K562 (cell line): ENCODE measurements around the gene CD101. TPM values are rescaled to one million over a fixed set of nuclear protein-coding genes. Genes with fewer than 3 reads are reported as not detected.
A peak's percentile ranks its signal among the peaks of the same experiment; 100 is the strongest.

Experiments
- ATAC-seq: fragments of 200-7000 bp; cut with Tn5 transposase; 3 replicates; pipeline ENCODE4 v1.9.1; 2020; ENCODE audit warnings: moderate library complexity
- BruUV-seq: library from RNA; stranded (reverse); fragments of 400-500 nt; replicated peaks from 2 replicates; lab custom pipeline; 2021; lab: Mats Ljungman, UMichigan
- CTCF ChIA-PET: fragments of 300-600 bp; formaldehyde crosslinking; extraction: SDS; loops from one replicate; lab custom pipeline; 2021; ENCODE audit warnings: low intra/inter-chr PET ratio; lab: Yijun Ruan, JAX
- POLR2A ChIA-PET: fragments of 300-600, 350-650 bp; sonication (Branson Sonifier 250); formaldehyde crosslinking; extraction: SDS; loops from one replicate; lab custom pipeline; 2021; ENCODE audit warnings: antibody characterized with exemption, inconsistent platforms; lab: Yijun Ruan, JAX
- DNase-seq, 4 experiments: peaks; one replicate each; pipeline versions ENCODE4 v3.0.0 to v3.0.0-alpha.2; 2011 to 2018; ENCODE audit warnings: low spot score in 3 of 4, mixed read lengths in 3 of 4; ENCODE audit errors: extremely low read depth in 1 of 4
- FAIRE-seq: peaks from 2 replicates; lab custom pipeline; 2011; peaks lifted over from hg19 to GRCh38; lab: Jason Lieb, UNC
- H2AFZ ChIP-seq: 2 replicates; pipeline ENCODE4 v1.6.0; 2011; ENCODE audit warnings: low read depth, low read length, control low read depth, inconsistent platforms
- H3K27ac ChIP-seq: fragments of 200-600 bp; 3 replicates; pipeline ENCODE4 v1.8.0; 2011; ENCODE audit warnings: low read depth, mild to moderate bottlenecking, control low read depth, inconsistent platforms, low read length, moderate library complexity, mixed read lengths; ENCODE audit errors: extremely low read depth
- H3K27me3 ChIP-seq, 2 experiments: fragments of 300-600 bp in 1 of 2; 2 replicates in 1 of 2; 3 replicates in 1 of 2; pipeline versions ENCODE4 v1.6.0 to v1.8.0; 2011; ENCODE audit warnings: inconsistent platforms in 2 of 2, low read length in 2 of 2, mild to moderate bottlenecking in 1 of 2, mixed read lengths in 1 of 2, moderate library complexity in 1 of 2; ENCODE audit not compliant: control insufficient read depth in 2 of 2, insufficient read depth in 2 of 2
- H3K36me3 ChIP-seq: fragments of 300-600 bp; 3 replicates; pipeline ENCODE4 v1.8.0; 2011; ENCODE audit warnings: mild to moderate bottlenecking, low read length, inconsistent platforms; ENCODE audit not compliant: control insufficient read depth, insufficient read depth
- H3K4me1 ChIP-seq, 2 experiments: fragments of 200-600 bp in 1 of 2; replicated peaks in 1 of 2; 2 replicates in 1 of 2; 3 replicates in 1 of 2; pipeline versions ENCODE4 v1.5.1 to v1.8.0; 2011; ENCODE audit warnings: inconsistent platforms in 2 of 2, low read length in 2 of 2, mild to moderate bottlenecking in 1 of 2, mixed read lengths in 1 of 2, moderate library complexity in 1 of 2; ENCODE audit not compliant: control insufficient read depth in 2 of 2, insufficient read depth in 2 of 2
- H3K4me2 ChIP-seq: 2 replicates; pipeline ENCODE4 v1.6.1; 2011; ENCODE audit warnings: low read length, control low read depth, inconsistent platforms, mixed read lengths; ENCODE audit not compliant: insufficient read depth
- H3K4me3 ChIP-seq: fragments of 200-600 bp; sonication (generic), shearing (Covaris generic); 2 replicates; pipeline ENCODE4 v1.5.1; 2016; ENCODE audit warnings: control low read depth, inconsistent platforms
- H3K79me2 ChIP-seq: fragments of 200-600 bp; 3 replicates; pipeline ENCODE4 v1.8.0; 2011; ENCODE audit warnings: low read length, inconsistent platforms; ENCODE audit not compliant: control insufficient read depth, insufficient read depth
- H3K9ac ChIP-seq, 2 experiments: 2 replicates each; pipeline versions ENCODE4 v1.6.0 to v1.6.1; 2011; ENCODE audit warnings: low read depth in 2 of 2, low read length in 2 of 2, control low read depth in 1 of 2, inconsistent platforms in 1 of 2, mild to moderate bottlenecking in 1 of 2, mixed read lengths in 1 of 2; ENCODE audit not compliant: insufficient read depth in 1 of 2
- H3K9me1 ChIP-seq: one replicate; pipeline ENCODE4 v1.6.0; 2011; ENCODE audit warnings: inconsistent platforms, mild to moderate bottlenecking, low read length, moderate library complexity; ENCODE audit not compliant: control insufficient read depth, insufficient read depth
- H3K9me3 ChIP-seq: replicated peaks from 2 replicates; pipeline ENCODE4 v1.5.1; 2011; ENCODE audit warnings: low read depth, low read length, inconsistent platforms; ENCODE audit not compliant: control insufficient read depth, insufficient read depth
- H4K20me1 ChIP-seq: replicated peaks from 2 replicates; pipeline ENCODE4 v1.6.1; 2011; ENCODE audit warnings: low read length, inconsistent platforms, mixed read lengths; ENCODE audit not compliant: control insufficient read depth, insufficient read depth
- CAMTA2 ChIP-seq: fragments of 250-450 bp; sonication (Bioruptor Pico); conservative IDR thresholded peaks from 2 replicates; pipeline ENCODE4 v1.5.1; 2022
- CHD4 ChIP-seq: fragments of 200-600 bp; sonication (generic); IDR thresholded peaks from 3 replicates; pipeline ENCODE4 v1.6.1; 2012; ENCODE audit warnings: low read depth, mild to moderate bottlenecking, mixed read lengths, low read length, inconsistent platforms; ENCODE audit not compliant: insufficient read depth, insufficient replicate concordance, poor library complexity, severe bottlenecking
- FOSL1 ChIP-seq: fragments of 200-800 bp; sonication (Bioruptor generic); conservative IDR thresholded peaks from 2 replicates; pipeline ENCODE4 v1.6.1; 2016; ENCODE audit warnings: missing genetic modification characterization, missing compliant biosample characterization
- GATA2 ChIP-seq: sonication (generic); formaldehyde crosslinking; IDR thresholded peaks from 2 replicates; pipeline ENCODE4 v1.4.0; 2020; ENCODE audit warnings: mild to moderate bottlenecking, missing genetic modification reagents
- ILF3 ChIP-seq: fragments of 450-650 bp; IDR thresholded peaks from 2 replicates; pipeline ENCODE4 v1.6.1; 2018; ENCODE audit warnings: antibody characterized with exemption, mild to moderate bottlenecking, moderate library complexity, borderline replicate concordance
- JUND ChIP-seq, 2 experiments: IDR thresholded peaks; 2 replicates in 1 of 2; 3 replicates in 1 of 2; pipeline ENCODE4 v1.6.1; 2011; ENCODE audit warnings: borderline replicate concordance in 2 of 2, low read depth in 2 of 2, low read length in 2 of 2, improper control_type of control experiment in 1 of 2, missing biosample characterization in 1 of 2, missing genetic modification characterization in 1 of 2, missing genetic modification reagents in 1 of 2
- NCOA1 ChIP-seq: fragments of 450-650 bp; IDR thresholded peaks from 2 replicates; pipeline ENCODE4 v1.6.1; 2016; ENCODE audit warnings: low read depth
- NFE2 ChIP-seq: IDR thresholded peaks from 2 replicates; pipeline ENCODE4 v1.6.1; 2014; ENCODE audit warnings: antibody characterized with exemption, low read depth
- NONO ChIP-seq, 2 experiments: fragments of 200-400 bp in 1 of 2; fragments of 450-650 bp in 1 of 2; formaldehyde crosslinking in 1 of 2; IDR thresholded peaks; 2 replicates each; pipeline ENCODE4 v1.6.1; 2017; ENCODE audit warnings: low read depth in 2 of 2, mild to moderate bottlenecking in 2 of 2, moderate library complexity in 2 of 2, low read length in 1 of 2
- STAG1 ChIP-seq: sonication (generic); formaldehyde crosslinking; IDR thresholded peaks from 2 replicates; pipeline ENCODE4 v1.5.0; 2020; ENCODE audit warnings: missing genetic modification reagents, borderline replicate concordance
- ZFX ChIP-seq: sonication (generic); formaldehyde crosslinking; IDR thresholded peaks from 2 replicates; pipeline ENCODE4 v1.8.0; 2022; ENCODE audit warnings: mild to moderate bottlenecking, missing genetic modification reagents, moderate library complexity
- ZNF778 ChIP-seq: fragments of 450-650 bp; formaldehyde crosslinking; IDR thresholded peaks from 2 replicates; pipeline ENCODE4 v1.4.0; 2020; ENCODE audit warnings: mild to moderate bottlenecking, moderate library complexity
- ZSCAN32 ChIP-seq: fragments of 450-650 bp; formaldehyde crosslinking; IDR thresholded peaks from 2 replicates; pipeline ENCODE4 v1.4.0; 2020; ENCODE audit warnings: mild to moderate bottlenecking, moderate library complexity
- WGBS: fragments of 100-300 bp; shearing (Covaris generic); methylation state at CpG from one replicate; pipeline ENCODE4 v1.1.6; 2016; ENCODE audit warnings: low coverage, mixed read lengths; ENCODE audit not compliant: insufficient coverage; ENCODE audit errors: missing lambda C conversion rate; 5-methylcytosine and 5-hydroxymethylcytosine counted together
- in situ Hi-C: fragments of 300-500 bp; cut with MboI; formaldehyde crosslinking; loops from 4 replicates; pipeline ENCODE4 v1.15.0; 2018; ENCODE audit warnings: inconsistent platforms, mixed read lengths
- intact Hi-C: fragments of 100-400 bp; cut with micrococcal nuclease; formaldehyde crosslinking; loops from 2 replicates; pipeline ENCODE4 v1.14.2; 2022
- polyA plus RNA-seq, 8 experiments: library from polyadenylated mRNA; depleted of rRNA in 4 of 8; stranded (reverse) in 5 of 8; unstranded in 3 of 8; fragments of >200 nt; fragmentation: Nextera tagmentation in 2 of 8; fragmentation: Illumina TruSeq in 1 of 8; extraction: Ambion mirVana in 2 of 8; extraction: Trizol in 1 of 8; gene quantifications; 2 replicates each; pipeline versions ENCODE4 v1.2.1 to v1.2.3, GENCODE V29; 2011 to 2014; ENCODE audit warnings: inconsistent platforms in 1 of 8, missing spikeins in 1 of 8
- total RNA-seq, 7 experiments: library from RNA; depleted of rRNA in 6 of 7; stranded (reverse); fragments of >200 nt in 6 of 7; fragmentation: Illumina TruSeq in 2 of 7; extraction: Trizol in 2 of 7; gene quantifications; 2 replicates each; pipeline versions ENCODE4 v1.2.1 to v1.2.3, GENCODE V29; 2011 to 2021; ENCODE audit warnings: low replicate concordance in 1 of 7
- TF ChIP-seq, protein P1 (sequence below): IDR thresholded peaks from 2 replicates; pipeline ENCODE4 v1.6.1; 2016; ENCODE audit warnings: missing genetic modification characterization, missing compliant biosample characterization

Gene CD101
- total and polyA plus RNA-seq, 9 of the 15 experiments (the other 6 are each of a cell fraction or from before 2014, with no cell fraction given), result 0.04 to 1.1 (median 0.20) TPM

DNA sequence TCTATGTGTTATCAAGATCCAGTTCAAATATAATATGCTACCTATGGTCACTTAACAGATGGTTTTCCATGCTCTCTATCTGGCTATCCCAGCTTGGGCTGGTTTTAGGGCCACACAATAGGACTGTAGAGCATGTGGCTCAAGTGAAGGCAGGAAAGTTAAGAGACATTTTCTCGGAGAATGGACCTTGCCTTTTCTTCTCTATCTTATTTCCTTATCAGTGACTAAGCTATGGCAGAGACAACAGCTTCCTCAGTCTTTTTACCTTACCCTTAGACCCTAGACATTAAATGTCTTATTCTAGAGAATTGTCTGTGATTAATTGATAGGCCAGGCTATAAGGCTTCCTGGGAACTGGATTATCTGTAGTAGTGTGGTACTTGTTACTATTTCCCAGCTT is 28.1 kb downstream of the CD101 start:
- in situ Hi-C loops (no loop called here), intact Hi-C loops (no loop called here)
- Histone ChIP-seq H3K4me3 (no peak overlapping the region), H3K27me3 (peaks cover 6 to 21% of the 10 kb centered on the region in 2 experiments), H2AFZ (no peak overlapping the region), H3K9ac (no peak overlapping the region), H3K27ac (no peak overlapping the region), H4K20me1 (no peaks in the 10 kb centered on the region), H3K4me2 (no peak overlapping the region), H3K9me3 (no peaks in the 10 kb centered on the region), H3K36me3 (no peaks in the 10 kb centered on the region), H3K9me1 (no peaks in the 10 kb centered on the region), H3K4me1 (peaks cover 0 to 4% of the 10 kb centered on the region in 2 experiments; a peak in 1 of 5 replicates), H3K79me2 (no peaks in the 10 kb centered on the region)
- FAIRE-seq (no peak), DNase-seq (no peak), ATAC-seq (peak; percentile 30; the same call in 1 of the 3 replicates)
- ChIA-PET POLR2A (interaction anchor here (0.5 to 1.5 kb wide), 3 partner anchors 9 to 255 kb away, joined by 3 read pairs; no protein-coding TSS in a partner anchor), CTCF (no interaction called here)
- no TSS peak for BruUV-seq
- no peak for TF ChIP-seq NCOA1
- TF ChIP-seq GATA2 (CRISPR knock-in tag), result peak; percentile 23; the same call in 1 of the 2 replicates
- TF ChIP-seq ZNF778 (CRISPR knock-in tag), result no peak
- TF ChIP-seq JUND (IDR thresholded peaks at IDR 0.05; ENCODE audit: borderline replicate concordance, low read depth, low read length), result peak; percentile 73
- TF ChIP-seq JUND (tag; IDR thresholded peaks at IDR 0.05; ENCODE audit: borderline replicate concordance, low read depth, low read length), result no peak
- TF ChIP-seq ZSCAN32 (CRISPR knock-in tag), result no peak
- TF ChIP-seq ILF3, result no peak
- no peak for TF ChIP-seq STAG1 (CRISPR knock-in tag)
- TF ChIP-seq ZFX (CRISPR knock-in tag), result no peak
- 0 out of 2 replicates have a peak, but pooled peaks have one; percentile 2 for TF ChIP-seq NFE2
- TF ChIP-seq CAMTA2, result no peak
- TF ChIP-seq FOSL1 (tag), result peak; percentile 85
- TF ChIP-seq, protein P1, sequence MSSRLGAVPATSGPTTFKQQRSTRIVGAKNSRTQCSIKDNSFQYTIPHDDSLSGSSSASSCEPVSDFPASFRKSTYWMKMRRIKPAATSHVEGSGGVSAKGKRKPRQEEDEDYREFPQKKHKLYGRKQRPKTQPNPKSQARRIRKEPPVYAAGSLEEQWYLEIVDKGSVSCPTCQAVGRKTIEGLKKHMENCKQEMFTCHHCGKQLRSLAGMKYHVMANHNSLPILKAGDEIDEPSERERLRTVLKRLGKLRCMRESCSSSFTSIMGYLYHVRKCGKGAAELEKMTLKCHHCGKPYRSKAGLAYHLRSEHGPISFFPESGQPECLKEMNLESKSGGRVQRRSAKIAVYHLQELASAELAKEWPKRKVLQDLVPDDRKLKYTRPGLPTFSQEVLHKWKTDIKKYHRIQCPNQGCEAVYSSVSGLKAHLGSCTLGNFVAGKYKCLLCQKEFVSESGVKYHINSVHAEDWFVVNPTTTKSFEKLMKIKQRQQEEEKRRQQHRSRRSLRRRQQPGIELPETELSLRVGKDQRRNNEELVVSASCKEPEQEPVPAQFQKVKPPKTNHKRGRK (tag), result no peak
- no peak for TF ChIP-seq CHD4
- TF ChIP-seq NONO (IDR thresholded peaks at IDR 0.05; ENCODE audit: low read depth in 2 of 2, low read length in 1 of 2), result no peak
- 5% methylated on average over 1 of the region's 1 CpG for WGBS
